Hepatic stellate cell (primary cell): ENCODE measurements around the gene ARHGEF10L.
A peak's percentile ranks its signal among the peaks of the same experiment; 100 is the strongest.

Experiments used
- DNase-seq: peaks from one replicate; pipeline ENCODE4 v3.0.0; 2011; ENCODE audit warnings: low spot score

The ARHGEF10L gene

DNA sequence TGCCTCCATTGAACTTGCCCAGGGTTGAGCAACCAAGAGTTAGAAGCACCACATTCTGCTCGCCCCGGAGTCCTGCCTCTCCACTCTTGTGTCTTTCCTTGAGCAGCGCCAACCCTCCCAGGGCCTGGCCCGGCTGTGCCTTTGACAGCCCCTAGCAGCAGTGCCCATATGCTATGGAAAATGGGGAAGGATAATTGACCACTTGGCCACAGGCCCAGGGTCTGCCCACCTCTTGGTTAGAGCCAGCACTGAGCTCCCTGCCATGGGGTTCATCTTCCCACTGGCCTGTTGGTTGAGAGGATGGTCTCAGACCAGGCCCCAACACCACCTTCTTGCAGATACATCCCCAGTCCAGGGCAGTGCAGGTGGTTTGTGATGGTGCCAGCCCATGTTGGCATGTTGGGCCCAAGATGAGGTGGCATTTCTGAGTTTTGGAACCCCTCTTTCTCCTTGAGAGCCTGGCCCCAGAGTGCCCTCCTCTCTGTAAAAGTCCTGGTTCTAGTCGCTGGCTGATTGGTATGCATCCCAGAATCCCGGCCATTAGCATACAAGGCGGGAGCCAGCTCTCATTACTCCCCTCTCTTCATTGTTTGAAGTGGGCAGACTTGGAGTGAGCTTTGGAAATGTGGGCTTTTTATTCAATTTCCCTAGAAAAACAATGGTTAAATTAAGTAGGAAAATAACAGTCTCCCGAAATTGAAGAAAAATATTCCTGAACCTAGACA is 7.6 kb downstream of the ARHGEF10L start:
- DNase-seq = no peak

DNA sequence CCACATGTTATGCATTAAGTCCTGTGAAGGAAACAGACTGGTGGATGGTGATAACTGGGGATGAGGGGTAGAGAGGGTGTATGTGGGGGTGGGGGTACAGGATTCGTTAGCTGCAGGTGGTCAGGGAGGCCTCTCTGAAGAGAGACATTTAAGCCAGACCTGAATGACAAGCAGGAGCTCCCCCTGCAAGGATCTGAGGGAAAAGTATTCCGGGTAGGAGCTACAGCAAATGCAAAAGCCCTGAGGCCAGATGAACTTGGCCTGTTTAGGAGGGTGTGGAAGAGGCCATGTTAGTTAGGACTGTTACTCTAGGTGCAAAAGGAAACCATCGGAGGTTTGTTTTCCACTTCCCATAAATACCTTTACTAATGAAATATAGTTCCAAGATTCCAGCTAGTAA is 9.9 kb downstream of the ARHGEF10L start:
- no peak for DNase-seq

DNA sequence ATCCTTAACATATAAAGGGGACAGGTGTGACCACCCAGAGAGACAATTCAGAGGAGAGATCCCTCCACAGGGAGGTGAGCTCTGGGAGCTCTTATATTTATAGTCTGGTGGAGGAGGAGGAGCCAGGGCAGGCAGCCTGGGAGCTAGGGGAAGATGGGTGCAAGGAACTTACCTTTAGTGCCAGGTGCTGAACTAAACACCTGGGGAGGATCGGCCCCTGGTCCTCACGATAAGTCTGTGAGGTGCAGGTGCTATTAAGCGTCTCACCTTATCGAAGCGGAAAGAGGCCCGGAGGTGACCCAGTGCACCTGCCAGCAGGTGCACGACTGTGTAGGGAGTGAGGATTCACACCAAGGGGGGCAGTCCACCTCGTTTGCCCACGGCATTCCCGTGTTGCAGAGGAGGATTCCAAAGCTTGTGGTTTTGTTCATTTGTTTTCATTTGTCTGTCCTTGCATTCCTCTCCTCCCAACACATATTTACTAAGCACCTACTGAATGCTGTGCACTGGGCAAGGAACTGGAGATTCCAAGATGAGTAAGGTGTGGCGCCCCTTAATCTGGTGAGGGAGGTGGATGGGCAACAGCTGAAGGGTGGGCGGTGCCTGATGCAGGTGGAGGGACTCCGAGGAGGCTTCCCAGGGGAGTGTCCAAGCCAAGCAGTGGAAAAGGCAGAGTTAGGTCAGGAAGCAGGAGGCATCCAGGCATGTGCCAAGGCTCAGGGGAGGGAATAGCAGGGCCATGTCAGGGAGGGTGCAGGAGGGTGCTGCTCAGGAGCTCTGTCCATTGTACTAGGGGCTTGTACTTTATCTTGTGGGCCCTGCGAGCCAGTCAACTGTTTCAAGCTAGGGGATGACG is 11.5 kb downstream of the ARHGEF10L start:
- DNase-seq = no peak

DNA sequence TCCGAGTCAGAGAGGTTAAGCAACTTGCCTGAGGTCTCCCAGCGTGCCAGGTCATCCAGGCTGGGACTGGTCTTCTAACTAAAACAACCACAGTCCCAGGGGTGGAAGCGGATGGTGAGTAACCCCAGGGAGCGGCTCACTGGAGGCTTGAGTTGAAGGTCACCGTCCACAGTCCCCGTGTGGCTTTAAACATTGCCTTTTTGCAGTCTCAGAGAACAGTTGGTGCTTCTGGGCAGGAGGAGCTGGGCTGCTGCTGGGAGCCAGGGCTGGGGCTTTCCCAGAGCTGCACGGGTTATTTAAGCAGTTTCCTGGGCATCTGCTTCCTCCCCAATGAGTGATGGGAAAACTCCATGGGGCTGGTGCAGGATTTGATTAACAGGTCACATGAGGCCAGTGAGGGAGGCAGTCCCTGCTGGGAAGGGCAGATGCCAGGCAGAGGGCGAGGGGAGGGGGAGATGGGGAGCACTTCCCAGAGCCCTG is 12.3 kb downstream of the ARHGEF10L start:
- no peak for DNase-seq

DNA sequence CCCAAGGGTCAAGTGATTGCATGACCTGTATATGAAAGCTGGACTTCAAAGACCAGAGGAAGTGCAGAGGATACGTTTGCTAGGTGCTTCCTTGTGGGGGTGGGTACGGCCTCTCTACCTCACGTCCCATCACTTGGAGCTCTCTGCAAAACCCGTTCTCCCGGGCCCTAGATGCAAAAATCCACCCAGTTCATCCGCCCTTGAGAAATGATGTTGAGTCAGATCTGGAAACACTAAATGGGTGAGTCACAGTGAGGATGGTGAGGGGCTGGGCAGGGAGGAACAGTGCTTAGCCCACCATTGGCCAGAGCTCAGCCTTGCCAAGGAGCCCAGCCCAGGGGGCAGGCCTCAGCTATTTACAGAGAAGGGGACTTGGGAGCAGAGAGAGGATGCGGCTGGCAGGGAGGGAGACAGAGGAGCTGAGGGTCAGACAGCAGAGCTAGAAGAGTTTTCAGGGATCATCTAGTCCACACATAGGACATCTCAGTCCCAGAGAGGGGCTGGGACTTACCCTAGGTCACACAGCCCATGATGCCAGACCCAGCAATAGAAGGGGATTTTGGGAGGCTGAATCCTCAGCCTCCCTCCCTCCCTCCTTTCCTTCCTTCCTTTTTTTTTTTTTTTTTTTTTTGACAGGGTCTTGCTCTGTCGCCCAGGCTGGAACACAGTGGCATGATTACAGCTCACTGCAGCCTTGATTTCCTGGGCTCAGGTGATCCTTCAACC is 14.6 kb downstream of the ARHGEF10L start:
- peak; percentile 90 for DNase-seq

DNA sequence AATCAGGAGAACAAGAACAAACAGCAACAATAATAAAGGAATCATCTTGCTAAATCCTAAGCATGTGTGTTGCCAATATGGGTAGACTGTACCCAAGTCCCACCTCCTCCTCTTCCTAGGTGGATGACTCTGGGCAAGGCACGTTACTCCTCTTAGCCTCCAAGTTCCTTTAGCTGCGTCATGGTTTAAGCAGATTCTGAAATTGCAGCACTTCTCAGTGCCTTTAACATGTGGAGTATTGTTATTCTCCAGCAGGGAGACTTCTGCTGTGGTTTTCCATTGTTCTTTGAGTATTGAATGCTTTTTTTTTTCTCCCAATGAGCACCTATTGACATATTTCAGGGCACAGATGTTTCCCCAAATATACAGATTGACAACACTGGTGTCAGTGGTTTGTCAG is 15.5 kb downstream of the ARHGEF10L start:
- DNase-seq = no peak

DNA sequence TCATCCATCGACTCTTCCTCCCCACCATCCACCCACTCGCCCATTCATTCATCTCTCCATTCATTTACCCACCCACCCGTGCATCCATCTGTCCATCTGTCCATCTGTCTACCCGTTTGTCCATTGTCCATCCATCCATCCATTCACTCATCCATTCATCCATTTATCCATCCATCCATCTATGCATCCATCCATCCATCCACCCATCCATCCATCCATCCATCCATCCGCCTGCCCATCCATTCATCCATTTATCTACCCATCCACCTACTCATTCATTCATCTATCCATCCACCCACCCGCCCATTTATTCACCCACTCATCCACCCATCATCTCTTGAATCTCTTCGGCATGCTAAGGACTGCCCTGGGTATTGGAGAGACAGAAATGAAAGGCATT is 18.5 kb downstream of the ARHGEF10L start:
- DNase-seq = no peak

DNA sequence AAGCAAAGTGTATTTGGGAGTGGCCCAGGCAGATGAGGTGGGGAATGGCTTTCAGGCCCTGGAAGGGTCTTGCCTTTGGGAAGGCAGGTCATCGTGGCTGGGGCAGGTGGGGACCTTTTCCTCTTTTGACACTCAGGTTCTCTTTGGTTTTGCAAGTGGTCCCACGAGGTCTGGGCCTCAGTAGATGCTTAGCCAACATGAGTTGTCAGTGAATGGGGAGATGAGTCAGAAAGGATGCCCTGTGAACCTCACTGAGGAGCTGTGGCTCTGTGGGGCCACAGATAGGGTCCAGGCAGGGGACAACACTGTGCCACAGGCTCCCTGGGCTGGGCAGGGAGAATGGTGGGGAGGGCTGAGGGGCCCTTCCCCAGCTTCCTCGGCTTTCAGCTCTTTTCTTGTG is 19.0 kb downstream of the ARHGEF10L start:
- DNase-seq = no peak

DNA sequence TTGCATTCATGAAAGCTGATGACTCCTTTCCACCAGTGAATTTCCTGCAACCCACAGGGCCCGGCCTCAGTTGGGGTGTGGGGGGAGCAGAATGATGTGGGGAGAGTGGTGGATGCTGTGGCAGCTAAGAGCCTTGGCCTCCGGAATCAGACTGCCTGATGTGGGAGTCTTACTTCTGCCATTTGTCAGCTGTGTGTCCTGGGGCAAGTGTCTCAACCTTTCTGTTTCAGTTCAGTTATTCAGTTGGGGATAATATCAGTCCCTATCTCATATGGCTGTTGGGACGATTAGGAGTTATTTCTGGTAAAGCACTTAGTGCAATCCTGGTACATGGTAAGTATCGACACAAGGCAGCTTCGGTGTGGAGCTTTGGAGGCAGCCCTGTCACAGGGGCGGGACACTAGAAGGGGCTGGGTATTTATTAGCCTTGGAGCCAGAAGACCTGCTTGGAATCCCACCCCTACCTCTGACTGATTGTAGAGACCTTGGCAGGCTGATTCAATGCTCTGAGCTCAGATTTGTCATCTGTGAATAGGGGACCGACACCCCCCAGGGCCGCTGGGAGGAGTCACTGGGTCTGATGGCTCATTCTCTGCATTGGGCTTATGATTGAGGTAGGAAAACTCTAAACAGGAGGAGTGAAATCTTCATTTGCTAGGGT is 19.6 kb downstream of the ARHGEF10L start:
- DNase-seq = no peak

DNA sequence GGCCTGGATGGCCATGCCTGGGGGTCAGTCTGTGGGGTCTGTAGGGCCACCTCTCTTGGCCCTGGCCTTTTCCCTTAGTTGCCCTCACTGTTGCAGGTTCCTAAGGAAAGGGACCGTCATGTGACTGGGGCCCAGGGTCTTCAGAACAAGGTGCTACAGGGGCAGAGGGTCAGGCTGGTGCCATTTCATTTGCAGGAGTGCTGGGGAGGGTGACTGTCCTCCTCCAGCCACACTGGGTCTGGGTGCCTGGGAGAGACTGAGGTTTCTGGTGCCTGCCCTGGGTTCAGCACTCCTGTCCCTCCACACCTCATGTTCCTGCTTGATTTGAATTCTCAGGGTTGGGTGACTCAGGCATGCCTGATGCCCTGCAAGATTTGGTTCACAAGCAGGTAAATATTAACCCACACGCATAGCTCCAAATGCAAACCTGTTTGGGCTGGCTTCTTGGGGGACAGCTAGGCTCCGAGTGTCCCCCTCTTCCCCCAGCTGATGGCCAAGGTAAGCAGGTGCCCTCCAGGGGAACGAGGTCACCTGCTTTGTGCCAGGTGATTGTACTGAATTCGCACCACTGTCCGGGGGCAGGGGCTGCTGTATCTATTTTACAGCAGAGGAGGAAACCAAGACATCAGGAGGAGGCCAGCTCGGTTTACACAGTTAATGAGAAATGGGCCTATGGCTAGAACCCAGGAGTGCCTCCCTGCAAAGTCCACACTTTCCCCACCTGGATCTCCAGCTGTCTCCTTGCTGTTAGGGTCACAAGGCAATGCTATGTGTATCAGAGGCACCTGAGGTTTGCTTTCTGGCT is 20.3 kb downstream of the ARHGEF10L start:
- no peak for DNase-seq

DNA sequence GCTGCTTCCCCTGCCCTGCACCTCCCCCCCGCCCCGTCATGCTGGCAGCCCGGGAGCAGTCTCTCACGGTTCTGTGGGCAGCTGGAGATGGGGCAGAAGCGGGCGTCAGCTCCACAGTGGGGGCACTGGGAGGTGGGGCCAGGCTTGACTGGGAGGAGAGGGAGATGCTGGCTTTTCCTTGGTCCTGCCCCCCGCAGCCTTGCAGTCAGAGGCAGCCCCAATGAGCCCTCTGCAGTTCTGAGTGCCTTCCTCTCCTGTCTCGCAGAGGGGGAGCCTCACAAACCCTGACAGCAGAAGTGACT is 21.7 kb downstream of the ARHGEF10L start:
- peak; percentile 72 for DNase-seq

DNA sequence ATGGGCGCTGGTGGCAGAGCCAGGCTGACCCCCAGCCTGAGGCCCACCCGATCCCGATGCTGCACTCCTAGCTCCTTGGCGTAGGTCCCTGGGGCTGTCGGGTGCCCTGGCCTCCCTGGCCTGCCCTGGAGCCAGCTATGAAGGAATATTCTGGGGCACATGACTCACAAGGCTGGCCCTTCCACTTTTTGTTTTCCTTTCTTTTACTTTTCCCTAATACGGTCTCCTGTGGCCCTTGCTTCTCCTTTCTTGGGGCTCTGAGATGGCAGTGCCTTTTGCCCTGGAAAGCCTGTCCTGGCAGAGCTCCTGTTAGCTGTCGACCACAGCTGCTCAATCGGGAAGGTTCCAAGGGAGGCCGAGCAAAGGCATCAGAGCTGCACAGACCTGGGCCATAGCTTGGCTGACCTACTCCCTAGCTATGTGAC is 22.1 kb downstream of the ARHGEF10L start:
- DNase-seq = peak; percentile 79

DNA sequence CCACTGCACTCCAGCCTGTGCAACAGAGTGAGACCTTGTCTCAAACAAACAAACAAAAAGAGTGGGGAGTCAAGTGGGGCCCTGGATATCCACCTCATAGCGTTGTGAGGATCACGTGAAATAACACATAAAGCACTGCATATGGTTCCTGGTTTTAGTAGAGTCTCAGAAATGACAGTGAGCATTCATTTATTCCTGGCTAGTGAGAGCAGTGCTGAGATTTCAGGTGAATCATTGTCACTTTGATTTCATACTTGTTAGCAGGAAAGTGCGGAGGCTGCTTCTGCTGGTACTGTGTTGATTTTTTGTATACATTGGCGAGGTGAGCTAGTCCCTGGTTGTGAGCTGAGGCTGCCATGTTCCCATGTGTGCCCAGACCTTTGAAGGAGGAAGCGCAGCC is 22.9 kb downstream of the ARHGEF10L start:
- no peak for DNase-seq

DNA sequence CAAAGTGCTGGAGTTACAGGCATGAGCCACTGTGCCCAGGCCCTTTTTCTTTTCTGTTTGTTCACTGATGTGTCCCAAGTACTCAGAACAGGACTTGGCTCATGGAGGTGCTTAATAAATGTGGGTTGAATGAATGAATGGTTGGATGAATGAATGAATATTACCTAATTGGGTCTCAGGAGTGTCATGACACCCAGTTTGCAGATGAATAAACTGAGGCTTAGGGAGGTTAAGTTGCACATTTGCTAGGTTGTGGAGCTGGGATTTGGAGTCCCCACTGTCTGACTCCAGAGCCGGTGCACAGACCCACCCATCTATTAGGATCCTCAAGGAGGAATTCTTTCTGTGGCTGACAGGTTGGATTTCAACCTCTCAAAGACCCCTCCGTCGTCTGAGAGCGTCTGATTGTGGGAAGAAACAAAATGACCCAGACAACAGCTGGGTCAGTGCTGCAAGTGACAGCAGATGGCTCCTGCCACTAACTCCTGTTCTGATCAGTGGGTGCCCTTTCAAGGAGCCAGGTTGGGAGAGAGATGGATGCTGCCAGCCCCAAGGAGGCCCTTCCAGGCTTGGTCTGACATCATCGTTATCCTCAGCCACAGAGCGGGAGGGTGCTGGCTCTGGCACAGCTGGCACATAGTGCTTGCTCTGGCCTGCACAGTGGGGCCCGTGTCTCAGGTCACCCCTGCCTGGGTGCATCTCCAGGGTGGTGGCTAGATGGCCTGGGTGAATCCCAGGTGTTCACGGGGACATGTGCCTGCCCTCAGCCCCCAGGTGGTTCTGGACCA is 24.2 kb downstream of the ARHGEF10L start:
- DNase-seq = no peak

DNA sequence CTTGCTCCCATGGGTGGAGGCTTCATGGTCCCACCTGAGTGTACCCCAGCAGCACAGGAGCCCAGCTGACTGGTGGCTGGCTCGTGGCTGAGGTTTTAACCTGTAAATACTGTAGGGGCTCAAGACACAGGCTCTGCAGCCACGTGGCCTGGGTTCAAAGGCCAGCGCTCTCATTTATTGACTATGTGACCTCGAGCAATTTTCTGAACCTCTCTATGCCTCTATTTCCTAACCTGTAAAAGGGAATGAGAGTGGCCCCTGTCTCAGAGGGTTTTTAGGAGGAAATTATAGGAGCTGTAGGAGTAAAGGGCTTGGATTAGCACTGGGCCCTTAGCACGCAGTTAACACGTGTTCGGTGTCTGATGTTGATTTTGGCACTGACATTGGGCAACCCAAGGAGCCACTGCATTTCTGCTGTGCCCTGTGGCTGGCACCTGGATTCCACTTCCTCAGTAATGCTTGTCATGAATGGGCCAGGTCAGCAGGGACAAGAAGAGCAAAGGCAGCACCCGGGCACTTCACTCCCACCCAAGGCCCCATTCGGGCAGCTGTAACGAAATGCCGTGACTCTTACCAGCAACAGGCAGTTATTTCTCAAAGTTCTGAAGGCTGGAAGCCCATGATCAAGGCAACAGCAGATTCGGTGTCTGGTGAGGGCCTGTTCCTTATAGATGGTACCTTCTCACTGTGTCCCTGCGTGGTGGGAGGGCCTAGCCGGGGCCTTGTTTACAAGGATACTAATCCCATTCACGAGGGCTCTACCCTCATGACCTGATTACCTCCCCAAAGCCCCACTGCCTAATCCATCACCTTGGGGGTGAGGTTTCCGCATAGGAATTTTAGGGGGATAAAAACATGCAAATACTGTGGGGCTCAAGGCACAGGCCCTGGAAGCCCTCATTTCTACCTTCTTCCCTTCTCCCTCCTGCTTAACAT is 25.2 kb downstream of the ARHGEF10L start:
- no peak for DNase-seq

DNA sequence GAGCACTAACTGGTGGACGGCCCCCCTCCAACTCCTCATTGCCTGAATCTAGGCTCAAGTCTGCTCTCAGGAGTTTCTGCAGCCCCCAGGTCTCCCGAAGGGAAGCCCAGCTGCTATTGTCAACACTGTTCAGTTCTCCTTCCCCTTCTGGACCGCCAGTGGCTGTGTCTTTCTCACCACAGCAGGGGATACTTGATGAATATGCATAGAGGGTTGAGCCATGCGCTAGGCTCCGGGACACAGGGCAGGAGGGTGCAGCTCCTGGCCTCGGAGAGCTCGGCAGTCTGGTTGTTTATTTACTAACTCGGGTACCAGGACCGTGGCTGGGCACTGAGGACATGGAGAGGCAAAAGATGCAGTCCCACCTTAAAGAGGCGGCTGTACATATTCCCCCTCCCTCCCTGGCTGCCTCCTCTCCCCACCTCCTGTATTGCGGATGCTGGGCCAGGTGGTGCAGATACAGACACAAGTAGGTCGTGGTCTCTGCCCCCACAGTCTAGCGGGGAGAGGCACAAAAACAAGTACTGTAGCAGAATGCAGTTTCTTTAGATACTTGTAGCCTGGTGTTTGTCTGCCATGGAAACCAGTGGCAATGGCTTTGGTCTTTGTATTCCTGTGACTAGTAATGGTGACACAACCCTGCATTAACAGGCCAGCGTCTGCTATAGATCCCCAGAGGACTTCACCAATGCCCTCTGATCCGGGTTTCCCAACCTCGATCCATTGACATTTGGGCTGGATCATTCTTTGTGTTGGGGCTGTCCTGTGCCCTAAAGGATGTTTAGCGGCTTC is 26.2 kb downstream of the ARHGEF10L start:
- no peak for DNase-seq

DNA sequence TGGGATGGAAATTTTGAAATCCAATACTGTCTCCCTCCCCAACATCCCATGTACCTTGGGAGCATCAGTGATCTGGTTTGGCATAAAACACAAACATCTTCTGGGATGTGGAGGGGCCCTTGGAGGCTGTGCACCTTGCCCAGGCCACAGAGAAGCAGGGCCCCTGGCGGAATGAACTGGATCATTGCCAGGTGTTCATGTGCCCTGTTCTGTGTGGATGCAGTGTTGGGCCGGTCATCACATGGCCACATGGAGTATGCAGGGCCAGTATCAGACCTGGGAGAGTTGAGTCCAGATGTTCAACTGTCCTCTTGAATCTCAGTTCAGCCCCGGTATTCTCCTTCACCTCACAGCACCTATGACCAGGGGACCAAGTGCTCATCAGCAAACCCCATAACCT is 26.9 kb downstream of the ARHGEF10L start:
- DNase-seq = no peak

DNA sequence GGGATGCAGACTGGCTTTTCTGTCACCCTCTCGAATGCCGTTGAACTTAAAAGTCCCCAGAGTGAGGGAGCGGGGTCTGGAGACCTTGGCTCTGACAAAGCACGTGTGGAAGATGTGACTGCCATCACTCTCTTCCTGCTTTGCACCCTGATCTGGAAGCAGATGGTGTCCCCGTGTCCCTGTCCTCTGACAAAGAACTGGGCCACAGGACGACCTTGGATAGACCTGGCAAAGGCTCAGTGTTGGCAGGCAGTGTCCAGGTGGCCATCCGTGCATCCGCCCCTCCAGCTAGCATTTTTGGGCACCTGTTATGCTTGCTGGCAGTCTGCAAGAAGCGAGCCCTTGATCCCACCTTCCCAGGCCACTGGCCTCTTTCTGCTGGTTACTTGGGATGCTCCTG is 27.4 kb downstream of the ARHGEF10L start:
- no peak for DNase-seq

DNA sequence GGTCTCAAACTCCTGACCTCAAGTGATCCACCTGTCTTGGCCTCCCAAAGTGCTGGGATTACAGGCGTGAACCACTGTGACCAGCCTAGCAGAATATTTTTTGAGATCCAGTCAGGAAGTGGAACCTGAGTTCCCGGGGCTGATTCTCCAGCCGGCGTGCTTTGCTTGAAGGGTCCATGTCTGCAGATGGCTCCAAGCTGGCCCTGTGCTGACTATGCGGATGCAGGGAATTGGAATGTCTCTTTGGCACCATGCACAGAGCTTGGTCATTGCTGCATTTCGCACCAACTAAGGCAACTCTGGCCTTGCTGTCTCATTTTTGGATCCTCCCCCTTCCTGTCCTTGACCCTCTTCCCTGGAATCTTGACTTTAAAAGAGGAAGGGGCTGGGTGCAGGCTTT is 28.1 kb downstream of the ARHGEF10L start:
- DNase-seq = peak; percentile 36
